ENCODE data around the gene CRTC3.
"Not testable (repeated sequence)": the region's sequence is repeated elsewhere in the genome, so short reads cannot be mapped to it uniquely, and the experiment has no call there.

The CRTC3 gene

DNA sequence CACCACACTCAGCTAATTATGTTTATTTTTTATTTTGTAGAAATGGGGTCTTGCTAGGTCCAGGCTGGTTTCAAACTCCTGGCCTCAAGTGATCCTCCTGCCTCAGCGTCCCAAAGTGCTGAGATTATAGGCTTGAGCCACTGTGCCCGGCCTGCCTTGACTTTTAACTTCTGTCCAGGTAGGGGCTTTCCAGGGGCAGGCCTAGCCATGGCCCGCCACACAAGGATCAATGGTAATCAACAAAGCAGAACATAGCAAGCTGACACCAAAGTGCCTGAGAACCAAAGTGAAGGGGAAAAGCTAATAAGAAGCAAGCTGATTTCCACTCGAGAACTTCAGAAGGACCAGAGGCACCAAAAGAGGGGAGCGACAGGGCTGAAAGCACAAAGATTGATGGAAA lies 9.4 kb upstream of the CRTC3 start:
- DNase-seq (ENCODE audit: low read depth in 2 of 2), result no peak

GRCh38 chr15:90523373-90523772 lies 6.3 kb upstream of the CRTC3 start:
- DNase-seq (ENCODE audit: low read depth in 2 of 2), result no peak

DNA sequence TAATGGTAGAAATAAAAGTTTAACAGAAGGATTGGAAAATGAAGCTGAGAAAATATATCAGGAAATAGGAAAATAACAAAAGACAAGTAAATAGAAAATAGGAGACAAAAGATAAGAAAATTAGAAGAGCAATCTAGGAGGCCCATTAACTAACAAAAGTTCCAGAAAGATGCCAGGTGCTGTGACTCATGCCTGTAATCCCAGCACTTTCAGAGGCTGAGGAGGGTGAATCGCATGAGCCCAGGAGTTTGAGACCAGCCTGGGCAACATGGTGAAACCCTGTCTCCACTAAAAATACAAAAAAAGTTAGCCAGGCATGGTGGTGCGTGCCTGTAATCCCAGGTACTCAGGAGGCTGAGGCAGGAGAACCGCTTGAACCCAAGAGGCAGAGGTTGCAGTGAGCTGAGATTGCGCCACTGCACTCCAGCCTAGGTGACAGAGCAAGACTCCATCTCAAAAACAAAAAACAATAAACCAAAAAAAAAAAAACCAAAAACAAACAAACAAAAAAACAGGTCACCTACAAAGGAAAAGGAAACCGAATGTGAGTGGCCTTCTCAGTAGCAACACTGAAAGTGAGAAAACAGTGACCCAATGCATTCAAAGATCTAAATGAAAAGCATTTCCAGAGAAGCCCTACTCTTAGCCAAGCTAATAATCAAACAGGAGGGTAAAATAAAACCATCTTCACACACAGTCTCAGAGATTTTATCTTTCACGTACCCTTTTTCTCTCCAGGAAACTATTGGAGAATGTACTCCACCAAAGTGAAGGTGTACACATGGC lies 5.5 kb upstream of the CRTC3 start:
- not testable (repeated sequence) for DNase-seq (ENCODE audit: low read depth in 2 of 2)

- DNase-seq (ENCODE audit: low read depth in 2 of 2), result no peak
Observed at GRCh38 chr15:90529011-90529370, 732 bp upstream of the CRTC3 start.

DNA sequence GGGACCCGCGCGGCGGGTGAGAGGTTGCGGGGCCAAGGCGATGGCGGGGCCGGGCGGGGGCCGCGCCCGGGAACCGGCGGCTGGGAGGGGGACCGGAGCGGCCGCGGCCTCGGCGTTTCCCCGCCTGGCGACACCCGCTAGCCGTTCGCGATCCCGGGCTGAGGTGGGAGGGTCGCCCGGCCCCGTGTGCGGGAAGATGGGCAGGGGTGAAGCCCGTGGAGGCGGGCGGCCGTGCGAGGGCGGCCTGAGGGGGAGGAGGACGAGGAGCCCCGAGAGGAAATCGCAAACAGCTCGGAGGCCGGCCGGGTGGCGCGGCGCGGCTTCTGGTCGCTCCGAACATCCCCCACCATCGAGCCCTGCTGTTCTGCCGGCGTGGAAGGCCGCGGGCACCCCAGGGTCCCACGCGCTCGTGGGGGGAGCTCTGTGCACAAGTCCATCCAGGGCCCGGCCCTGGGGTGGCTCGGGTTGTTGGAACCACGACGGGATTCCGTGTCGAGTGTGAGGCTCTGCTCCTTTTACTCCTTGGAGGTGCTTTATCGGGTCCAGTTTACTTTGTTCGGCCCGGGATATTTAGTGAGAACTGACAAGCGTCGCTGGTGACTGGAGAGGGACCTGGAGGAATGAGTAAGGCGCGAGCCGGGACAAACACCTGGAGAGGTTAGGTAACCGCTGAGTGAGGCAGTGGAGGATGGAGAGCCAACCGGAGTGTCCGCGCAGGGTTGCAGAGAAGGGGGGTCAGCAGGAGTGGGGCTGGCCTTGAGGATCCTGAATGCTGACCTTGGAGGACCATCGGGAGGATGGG lies 728 bp downstream of the CRTC3 start:
- DNase-seq (ENCODE audit: low read depth in 2 of 2), result peak; percentile 29 to 40

DNA sequence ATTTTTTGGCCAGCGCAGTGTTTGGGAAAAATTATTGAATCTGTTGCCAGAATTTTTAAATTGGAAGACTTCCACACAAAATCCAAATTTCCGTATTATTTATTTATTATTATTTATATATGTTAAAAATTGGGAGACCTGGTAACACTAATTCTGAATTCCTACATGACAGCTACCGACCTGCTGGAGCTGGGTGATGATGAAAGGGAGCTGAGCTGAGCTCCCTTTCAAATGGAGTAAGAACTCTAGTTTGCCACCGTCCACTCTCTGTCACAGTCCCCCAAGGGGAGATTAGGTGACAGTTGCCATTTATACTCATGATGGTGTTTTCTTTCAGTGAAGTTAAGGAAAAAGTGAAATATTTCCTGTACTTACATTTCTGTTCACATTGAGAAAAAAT lies 1.4 kb downstream of the CRTC3 start:
- no peak for DNase-seq (ENCODE audit: low read depth in 2 of 2)

- DNase-seq (ENCODE audit: low read depth in 2 of 2), result no peak
Observed at GRCh38 chr15:90535254-90535653, 5.5 kb downstream of the CRTC3 start.

GRCh38 chr15:90539789-90540188 lies 10.1 kb downstream of the CRTC3 start:
- no peak for DNase-seq (ENCODE audit: low read depth in 2 of 2)

GRCh38 chr15:90540768-90541167 lies 11.0 kb downstream of the CRTC3 start:
- no peak for DNase-seq (ENCODE audit: low read depth in 2 of 2)

DNA sequence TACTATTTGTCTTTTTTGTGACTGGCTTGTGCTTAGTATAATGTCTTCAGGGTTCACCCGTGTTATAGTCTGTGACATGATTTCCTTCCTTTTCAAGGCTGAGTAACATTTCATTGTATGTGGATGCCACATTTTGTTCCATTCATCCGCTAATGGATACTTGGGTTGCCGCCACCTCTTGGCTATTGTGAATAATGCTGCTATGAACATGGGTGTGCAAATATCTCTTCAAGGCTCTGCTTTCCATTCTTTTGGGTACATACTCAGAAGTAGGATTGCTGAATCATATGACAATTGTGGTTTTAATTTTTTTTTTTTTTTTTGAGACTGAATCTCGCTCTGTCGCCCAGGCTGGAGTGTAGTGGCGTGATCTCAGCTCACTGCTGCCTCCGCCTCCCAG lies 15.4 kb downstream of the CRTC3 start:
- DNase-seq (ENCODE audit: low read depth in 2 of 2), result no peak

GRCh38 chr15:90547540-90547939 lies 17.8 kb downstream of the CRTC3 start:
- DNase-seq (ENCODE audit: low read depth in 2 of 2), result no peak

DNA sequence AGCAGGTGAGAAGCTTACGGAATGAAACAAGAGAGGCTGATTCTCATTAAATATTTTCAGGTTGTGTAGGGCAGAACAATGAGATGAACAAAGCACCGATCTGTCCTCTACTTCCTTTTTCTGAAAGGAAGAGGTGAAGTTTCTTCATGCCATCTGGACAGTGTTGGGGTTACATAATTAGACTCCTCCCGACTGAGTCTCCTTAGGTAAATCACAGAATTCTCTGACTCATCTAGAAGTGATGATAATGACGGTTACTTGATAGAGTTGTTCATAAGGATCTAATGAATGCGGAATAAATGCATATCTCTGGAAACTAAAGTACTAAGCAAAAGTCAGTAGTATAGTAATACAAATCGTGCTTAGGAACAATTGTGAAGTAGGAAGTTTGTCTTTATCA lies 21.2 kb downstream of the CRTC3 start:
- DNase-seq (ENCODE audit: low read depth in 2 of 2), result no peak

- no peak for DNase-seq (ENCODE audit: low read depth in 2 of 2)
Observed at GRCh38 chr15:90552162-90552928, 22.6 kb downstream of the CRTC3 start.

- no peak for DNase-seq (ENCODE audit: low read depth in 2 of 2)
Observed at GRCh38 chr15:90552929-90553211, 23.1 kb downstream of the CRTC3 start.

DNA sequence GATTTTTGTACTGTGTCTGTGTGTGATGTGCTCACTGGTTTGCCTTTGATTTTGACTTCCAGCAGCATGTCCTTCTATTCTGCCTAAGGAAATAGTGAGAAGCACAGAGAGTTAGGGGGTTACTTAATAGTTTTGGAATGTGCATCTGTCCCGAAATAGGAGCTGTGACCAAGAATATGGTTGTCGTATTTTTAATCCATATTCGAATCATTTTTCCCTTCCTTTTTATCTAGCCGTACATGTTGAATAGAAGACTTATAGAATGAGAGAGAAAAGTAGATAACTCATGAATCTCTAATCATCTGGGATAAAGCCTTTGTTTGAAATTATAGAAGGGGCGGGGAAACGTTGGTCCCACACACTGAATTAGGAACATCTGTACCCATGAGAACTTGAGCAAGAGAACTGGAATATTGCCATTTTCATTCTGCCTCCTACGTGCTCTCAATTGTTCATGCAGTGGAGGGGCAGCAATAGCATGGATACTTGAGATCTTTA lies 23.6 kb downstream of the CRTC3 start:
- no peak for DNase-seq (ENCODE audit: low read depth in 2 of 2)

DNA sequence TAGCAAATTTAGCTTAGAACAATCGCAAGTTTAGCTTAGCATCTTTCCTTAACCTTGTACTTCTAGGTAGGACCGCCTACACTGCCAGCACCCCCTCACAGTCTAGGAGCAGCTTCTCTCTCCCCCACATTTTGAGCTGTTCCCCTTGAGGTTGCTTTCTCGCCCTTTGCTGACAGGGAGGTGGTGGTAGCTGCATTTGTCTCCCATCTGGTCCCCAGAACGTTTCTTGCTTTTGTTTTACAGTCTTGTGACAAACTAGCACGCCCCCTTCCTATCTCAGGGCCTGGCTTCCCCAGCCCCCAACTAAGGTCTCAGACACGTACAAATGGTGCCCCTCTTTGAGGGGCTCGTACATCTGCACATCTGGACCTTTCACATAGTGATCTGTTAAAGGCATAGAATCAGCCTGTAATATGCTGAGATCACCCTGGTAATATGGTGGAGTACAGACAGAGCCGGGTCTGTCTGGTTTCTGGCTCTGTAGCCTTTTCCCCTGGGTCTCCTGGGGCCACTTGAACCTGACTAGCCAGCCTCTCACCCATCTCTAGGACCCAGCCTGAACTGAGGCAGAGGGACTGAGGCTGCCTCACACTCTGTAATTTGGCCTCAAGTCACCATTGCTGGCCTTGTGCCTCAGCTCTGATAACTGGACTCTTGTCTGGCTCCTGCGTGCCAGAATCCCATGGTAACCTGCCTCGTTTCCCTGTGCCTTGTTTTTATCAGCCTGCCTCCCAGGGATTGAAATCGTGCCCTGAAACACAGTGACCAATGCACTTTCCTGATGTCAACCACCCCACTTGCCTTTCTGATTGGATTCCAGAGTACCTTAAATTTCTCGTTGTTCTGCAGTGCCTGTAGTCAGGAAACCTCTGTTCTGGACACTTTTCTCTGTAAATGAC lies 27.7 kb downstream of the CRTC3 start:
- DNase-seq (ENCODE audit: low read depth in 2 of 2), result no peak

DNA sequence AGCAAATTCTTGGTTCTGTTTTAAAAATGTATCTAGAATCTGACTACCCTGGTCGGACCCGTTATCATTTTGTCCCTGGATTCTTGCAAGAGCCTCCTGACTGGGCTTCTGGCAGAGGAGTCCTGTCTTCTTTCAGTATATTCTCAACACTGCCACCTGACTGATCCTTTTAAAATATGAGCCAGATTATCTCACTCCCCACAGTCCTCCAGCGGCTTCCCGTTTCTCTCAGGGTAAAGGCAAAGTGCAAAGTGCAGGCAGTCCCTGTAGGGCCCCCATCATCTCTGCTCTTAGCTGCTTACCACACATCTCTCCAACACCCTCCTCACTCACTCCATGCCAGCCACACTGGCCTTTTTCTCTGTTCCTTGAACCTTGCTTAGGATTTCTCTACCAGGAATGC lies 28.4 kb downstream of the CRTC3 start:
- DNase-seq (ENCODE audit: low read depth in 2 of 2), result no peak

DNA sequence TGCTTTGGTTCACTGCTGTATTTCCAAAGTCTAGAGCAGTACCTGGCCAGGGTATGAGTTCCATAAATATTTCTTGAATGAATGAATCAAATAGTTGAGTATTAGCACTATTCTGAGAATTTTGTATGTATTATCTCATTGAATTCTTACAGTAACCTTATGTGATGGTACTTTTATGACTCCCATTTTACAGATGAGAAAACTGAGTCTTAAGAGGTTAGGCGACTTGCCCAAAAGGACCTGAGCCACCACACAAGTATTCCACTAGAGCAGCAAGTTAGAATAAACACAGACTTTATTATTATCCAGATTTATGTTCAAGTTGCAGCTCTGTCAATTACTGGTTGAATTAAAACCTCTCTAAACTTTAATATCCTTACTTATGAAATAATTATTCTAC lies 29.4 kb downstream of the CRTC3 start:
- no peak for DNase-seq (ENCODE audit: low read depth in 2 of 2)

DNA sequence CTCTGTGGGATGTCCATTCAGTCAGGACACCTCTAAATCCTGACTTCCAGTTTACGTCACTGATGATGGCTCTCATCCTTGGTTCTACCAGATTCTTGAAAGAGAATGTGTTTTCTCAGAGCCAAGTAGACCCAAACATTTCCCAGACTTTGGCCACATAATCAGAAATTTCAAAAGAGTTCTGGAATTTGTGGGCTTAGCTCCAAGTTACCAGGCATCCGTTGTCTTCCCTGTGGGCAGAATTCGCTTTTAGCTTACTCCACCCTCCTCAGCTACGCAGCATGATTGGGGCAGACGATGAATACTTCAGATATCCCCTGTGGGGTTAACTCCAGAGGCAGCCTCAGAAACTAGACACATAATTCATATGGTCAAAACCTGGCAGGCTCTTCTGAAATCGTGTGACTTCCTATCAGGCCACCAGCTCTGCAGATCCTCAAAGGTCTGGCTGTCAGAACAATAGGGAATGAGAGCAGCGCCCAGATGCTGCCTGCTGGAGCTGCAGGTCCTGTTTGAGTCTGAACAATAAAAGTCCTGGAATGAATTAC lies 30.6 kb downstream of the CRTC3 start:
- no peak for DNase-seq (ENCODE audit: low read depth in 2 of 2)

- no peak for DNase-seq (ENCODE audit: low read depth in 2 of 2)
Observed at GRCh38 chr15:90561344-90562244, 31.9 kb downstream of the CRTC3 start.
